ENCODE results near the gene AFF1.
A peak's percentile ranks its signal among the peaks of the same experiment; 100 is the strongest.
"Not testable (repeated sequence)": the region's sequence is repeated elsewhere in the genome, so short reads cannot be mapped to it uniquely, and the experiment has no call there.

AFF1 gene

GRCh38 chr4:87057835-87058355 is 123.1 kb downstream of the AFF1 start:
- no peak for DNase-seq (ENCODE audit: low read depth, low spot score)

DNA sequence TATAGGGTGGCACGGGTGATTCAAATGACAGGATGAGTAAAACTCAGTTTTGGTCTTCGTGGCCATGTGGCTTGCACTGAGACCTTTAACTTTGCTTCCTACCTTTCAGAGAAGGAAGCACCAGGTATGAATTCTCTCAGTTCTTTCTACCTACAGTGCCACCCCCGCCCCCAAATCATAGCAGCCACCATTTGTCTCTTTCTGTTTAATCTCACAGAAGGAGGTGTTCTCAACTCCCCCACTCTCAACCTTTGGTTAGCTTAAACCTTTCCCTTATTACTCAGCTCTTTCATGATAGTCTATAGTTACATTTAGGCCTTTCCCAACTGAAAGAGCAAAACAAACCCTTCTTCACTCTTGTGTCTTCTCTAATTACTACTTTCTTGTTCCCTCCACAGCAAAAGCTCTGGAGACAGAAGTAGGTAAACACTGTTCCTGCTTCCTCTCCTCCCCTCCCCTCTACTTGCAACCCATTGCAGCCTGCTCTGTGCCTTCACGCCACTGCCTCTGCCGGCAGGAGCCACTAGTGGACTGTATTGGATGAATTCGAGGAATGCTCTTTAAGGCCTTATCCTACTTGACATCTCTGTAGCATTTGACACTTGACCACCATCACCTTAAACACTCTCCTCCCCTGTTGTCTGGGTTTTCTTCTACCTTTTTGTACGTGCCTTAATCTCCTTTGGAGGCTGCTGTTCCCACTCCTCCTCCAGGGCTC is 123.7 kb downstream of the AFF1 start:
- peak; percentile 17 for DNase-seq (ENCODE audit: low read depth, low spot score)

GRCh38 chr4:87060957-87061356 is 126.1 kb downstream of the AFF1 start:
- DNase-seq (ENCODE audit: low read depth, low spot score): no peak

GRCh38 chr4:87065021-87065420 is 130.2 kb downstream of the AFF1 start:
- DNase-seq (ENCODE audit: low read depth, low spot score): no peak

GRCh38 chr4:87066403-87067123 is 131.8 kb downstream of the AFF1 start:
- DNase-seq (ENCODE audit: low read depth, low spot score): no peak

DNA sequence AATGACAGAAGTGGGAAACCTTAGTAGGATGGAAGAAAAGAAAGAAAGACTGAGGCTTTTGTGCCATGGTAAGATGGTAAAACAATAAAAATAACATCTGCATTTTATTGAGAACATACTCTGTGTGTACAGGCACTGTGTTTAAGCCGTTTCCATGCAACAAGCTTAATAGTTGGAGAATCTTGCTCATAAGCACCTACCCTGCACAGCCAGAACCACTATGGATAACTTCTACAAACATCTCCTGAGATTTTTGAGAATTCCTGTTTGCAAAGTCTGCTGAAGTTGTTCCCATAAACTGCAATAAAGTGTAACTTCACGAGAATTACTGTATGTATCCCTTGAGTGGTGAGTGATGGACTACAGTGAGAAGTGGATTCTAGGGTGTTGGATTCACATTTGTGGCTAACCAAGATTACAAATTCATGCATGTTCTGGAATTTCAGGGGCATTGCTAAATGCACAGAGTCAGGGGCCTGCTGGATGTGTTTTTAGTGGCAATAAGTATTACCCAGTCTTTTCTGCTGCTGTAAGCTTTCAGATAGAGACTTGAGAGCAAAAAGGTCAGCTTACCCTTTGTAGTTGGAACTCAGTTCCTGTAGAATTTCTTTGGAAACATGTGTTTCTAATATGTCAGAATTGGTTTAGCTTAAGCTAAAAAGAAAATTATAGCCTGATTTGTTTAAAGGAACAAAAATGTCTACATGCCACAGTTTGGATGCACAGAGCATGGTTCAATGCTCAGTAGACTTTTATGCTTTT is 132.5 kb downstream of the AFF1 start:
- no peak for DNase-seq (ENCODE audit: low read depth, low spot score)

- no peak for DNase-seq (ENCODE audit: low read depth, low spot score)
These were observed 133.8 kb downstream of the AFF1 start for GRCh38 chr4:87068583-87069021.

GRCh38 chr4:87069037-87069742 is 134.4 kb downstream of the AFF1 start:
- DNase-seq (ENCODE audit: low read depth, low spot score): no peak

DNA sequence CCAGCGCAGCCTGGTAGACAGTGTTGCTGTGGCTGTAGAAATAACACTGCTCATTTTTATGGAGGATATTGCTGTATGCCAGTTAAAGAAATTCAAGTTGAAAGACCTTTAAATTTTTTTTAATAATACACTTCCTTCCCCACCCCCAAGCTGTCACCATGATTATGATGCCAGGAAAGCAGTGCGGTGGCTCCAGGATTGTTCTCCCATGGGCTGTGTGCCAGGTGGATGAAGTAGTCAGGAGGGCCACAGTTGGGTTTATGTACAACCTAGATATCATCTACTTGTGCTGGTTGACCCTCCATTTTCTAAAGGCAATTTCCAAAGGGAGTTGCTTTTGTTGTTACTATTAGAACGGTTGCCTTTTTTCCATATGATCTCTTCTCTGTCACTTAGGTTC is 136.6 kb downstream of the AFF1 start:
- DNase-seq (ENCODE audit: low read depth, low spot score): no peak

DNA sequence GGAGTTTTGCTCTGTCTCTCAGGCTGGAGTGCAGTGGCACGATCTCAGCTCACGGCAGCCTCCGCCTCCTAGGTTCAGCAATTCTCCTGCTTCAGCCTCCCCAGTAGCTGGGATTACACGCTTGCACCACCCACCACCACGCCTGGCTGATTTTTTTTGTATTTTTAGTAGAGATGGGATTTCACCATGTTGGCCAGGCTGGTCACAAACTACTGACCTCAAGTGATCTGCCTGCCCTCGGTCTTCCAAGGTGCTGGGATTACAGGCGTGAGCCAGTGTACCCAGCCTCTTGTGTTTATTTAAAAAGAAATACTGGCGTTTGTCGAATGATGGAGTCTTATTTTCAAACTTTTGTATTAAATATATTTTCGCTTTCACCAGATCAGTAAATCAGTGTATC is 137.7 kb downstream of the AFF1 start:
- DNase-seq (ENCODE audit: low read depth, low spot score): not testable (repeated sequence)

DNA sequence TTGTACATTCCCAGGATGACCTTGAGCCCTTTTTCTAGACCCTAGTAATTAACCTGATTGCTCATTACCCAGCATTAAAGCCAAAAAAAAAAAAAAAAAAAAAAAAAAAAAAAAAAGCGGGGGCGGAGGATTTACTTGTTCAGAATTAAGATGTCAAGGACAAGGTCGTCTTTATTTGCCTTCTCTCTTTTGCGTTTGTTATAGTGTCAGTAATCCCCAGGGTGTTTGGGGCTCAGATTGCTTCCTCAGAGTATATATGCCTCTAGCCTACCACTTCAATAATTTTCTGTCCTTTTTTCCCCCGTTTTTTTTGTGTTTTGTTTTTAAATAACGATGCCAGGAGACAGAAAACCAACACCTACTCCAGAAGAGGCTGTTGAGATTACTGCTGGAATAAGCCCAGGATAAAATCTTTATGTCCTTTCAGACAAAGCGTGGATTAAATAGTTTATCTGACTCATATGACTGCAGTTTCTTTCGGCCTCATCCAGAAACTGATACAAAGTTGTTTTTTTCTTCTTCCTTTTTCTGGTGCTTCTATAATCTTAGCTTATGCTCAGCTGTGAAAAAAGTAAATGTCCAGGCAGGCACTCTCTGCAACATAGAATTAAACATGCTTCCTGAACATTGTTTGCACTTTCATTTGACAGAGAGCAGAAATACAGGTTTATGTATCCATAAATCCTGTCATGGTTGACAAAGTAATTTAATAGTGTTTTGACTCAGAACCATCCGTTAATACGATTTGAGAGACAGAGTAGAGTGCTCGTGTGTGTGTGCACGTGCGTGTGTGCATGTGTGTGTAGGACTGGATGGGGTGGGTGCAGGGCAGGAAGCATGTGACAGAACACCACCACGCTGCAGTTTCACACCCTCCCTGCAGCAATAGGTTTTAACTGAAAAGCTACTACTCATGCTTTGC is 138.6 kb downstream of the AFF1 start:
- peak; percentile 20 for DNase-seq (ENCODE audit: low read depth, low spot score)

DNA sequence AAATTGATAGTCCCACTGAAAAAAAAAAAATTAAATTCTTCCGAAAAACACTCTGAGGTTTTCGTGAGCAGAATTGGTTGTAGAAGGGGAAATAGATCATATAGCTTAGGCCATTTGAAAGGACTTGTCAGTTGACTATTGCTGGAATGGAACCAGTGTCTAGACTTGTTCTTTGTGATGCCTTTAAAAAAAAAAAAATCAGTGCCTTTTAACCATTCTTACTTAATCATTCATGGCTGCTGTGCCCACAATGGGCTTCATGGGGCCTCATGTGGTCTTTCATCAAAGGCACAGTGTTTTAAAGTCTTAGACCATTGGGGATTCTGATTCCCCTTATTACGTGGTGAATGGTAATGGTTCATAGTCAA is 139.3 kb downstream of the AFF1 start:
- DNase-seq (ENCODE audit: low read depth, low spot score): no peak

- DNase-seq (ENCODE audit: low read depth, low spot score): no peak
These were observed 141.1 kb downstream of the AFF1 start for GRCh38 chr4:87075876-87076275.

GRCh38 chr4:87076690-87077358 is 142.0 kb downstream of the AFF1 start:
- DNase-seq (ENCODE audit: low read depth, low spot score): no peak

DNA sequence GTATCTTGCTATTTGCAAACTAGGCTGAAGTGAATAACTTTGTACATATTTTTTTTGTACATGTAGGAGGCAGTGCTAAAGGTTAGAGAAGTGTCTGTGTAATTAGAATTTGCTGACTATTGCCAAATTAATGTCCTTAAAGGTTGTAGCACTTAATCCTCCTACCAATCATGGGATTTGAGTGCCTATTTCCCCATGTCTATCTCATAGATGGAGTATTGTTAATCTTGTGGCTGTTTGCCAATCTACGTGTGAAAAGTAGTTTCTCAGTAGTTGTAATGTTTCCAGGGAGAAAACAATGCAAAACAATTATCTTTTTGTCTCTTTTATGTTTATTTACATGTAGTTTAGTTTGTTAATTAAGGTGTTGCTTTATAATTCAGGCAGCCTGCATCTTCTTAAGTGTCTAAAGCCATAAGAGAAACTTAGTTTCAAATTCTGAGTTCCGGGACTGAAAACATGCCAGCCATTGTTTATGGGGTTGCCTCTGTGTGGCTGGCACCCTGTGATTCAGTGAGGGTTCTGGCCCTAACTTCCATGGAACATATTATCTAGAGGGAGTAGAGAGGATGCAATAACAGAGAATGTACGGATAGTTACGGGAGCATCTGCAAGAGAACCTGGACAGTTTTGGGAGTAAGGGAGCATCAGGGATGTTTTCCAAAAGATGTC is 143.2 kb downstream of the AFF1 start:
- DNase-seq (ENCODE audit: low read depth, low spot score): no peak

DNA sequence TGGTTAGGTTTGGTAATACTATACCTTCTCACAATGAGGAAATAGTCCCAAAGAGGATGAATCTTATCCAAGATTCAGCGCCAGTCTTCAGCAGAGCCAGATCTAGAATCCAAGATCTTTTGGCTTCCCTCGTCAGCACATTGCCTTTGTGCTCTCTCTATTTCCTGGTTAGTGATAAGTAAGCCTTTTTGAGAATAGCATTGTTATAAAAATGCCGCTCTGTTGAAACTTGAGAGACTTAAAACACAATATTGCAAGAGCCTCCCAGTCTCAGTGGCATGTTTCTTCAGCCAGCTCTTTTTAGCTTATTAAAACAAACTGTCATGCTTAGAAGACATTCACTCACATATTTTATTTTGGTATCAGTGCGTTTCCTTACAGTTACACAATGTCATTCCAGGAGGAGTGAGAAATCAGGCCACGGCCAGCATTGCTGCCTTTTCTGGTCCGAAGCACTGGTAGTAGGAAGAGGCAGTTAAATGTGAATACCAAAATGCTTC is 144.2 kb downstream of the AFF1 start:
- DNase-seq (ENCODE audit: low read depth, low spot score): no peak

DNA sequence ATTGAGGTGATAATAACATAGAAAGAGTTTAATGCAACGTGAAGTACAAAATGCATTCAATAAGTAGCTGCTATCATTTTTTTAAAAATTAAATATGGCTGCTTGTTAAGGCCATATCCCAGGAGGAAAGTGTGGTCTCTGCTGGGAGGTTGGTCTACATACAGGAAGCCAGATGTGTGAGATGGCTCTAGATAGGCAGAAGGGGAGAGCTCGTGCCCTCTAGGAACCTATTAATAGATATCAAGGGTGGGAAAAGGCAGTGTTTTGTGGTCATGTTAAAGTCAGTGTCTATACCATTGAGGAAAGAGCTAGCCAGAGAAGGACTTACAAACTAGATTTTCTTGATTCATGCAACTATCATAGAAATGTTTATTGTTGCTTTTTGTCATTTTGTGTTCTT is 145.2 kb downstream of the AFF1 start:
- no peak for DNase-seq (ENCODE audit: low read depth, low spot score)

- DNase-seq (ENCODE audit: low read depth, low spot score): no peak
These were observed 145.7 kb downstream of the AFF1 start for GRCh38 chr4:87080462-87080861.

DNA sequence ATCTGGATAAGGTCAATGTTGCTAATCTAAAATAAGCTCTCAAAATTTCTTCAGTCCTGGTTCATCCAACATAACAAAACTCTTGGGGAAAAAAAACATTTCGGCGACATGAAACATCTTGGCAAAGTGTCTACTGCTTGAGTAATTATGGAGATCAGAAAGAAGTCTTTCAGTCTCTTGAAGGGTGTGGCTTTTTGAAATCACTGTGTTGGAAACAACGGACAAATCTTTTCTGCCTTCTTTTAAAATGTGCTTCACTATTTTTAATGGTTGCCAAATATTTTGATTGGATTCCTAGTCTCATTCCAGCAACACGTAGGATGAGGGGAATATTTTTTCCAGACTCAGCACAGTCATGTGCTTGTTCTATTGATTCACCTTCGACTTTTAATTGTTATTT is 147.0 kb downstream of the AFF1 start:
- DNase-seq (ENCODE audit: low read depth, low spot score): no peak
